A204.1 (cell line): ENCODE measurements around the gene LUZP2.

Source experiments
- FAIRE-seq: peaks from 2 replicates; lab custom pipeline; 2012; peaks lifted over from hg19 to GRCh38; lab: Jason Lieb, UNC

Gene LUZP2

DNA sequence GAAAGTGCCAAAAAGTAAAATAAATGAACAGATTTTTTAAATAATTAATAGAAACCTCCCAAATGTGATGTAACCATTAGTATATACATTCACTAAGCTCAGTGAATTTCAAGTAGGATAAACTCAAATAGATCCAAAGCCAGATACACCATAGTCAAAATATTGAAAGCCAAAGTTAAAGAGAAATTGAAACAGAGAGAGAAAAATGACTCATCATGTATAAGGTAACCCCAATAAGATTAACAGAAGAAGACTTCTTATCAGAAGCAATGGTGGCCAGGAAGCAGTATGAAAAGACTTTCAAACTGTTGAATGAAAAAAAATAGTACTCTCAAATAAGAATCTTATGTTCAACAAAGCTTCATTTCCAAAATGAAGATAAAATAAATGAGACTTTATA, 70.5 kb downstream of the LUZP2 start:
- no peak for FAIRE-seq

DNA sequence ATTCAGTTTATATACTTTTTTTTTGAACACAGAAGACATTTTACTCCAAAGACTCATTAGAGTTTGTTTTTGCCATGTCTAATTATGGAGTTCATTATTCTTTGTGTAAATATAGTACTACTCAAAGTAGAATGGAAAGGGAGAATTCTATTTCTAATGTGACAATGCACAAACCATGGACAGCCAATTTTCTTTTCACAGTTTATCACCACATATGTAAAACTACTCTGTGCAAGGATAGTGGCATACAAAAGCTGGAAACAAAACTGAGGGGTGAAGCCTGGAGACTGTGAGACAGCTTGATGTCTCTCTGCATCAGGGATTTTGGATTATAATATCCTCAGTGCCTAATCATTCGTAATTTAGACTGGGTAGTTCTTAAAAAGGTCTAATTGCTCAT, 75.5 kb downstream of the LUZP2 start:
- FAIRE-seq: no peak

DNA sequence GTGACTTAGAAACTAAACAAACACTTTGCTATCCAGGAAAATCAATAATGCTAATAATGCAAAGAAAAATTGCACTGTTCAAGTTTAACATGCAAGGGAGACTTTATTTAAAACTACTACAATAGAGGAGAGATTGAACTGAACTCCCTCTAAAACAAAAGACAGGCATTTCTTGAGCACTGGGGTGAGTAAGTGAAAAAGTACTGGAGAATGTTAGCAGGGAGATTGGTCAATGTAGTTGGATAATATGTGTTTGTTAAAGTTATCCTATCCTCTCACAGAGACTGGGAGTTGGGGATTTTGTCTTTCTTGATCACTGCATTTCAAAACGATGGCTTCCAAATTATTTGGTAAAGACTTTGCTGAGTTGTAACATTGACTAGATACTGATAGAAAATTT, 77.6 kb downstream of the LUZP2 start:
- FAIRE-seq: no peak

DNA sequence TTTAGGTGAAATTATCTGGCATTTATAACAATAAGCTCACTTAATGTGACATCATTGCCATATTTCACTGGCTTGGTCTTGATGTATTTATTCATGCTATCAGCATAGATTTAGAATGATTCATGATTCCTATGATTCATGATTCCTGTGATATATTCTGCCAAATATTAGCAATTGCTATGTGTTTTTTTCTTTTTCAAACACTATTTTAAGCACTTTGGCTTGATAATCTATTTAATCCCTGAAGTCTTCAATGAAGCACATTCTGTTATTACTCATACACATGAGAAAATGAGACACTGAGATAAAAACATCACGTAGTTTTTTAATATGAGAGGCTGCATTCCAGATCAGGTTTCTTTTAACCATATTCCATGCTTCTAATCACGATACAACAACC, 78.5 kb downstream of the LUZP2 start:
- no peak for FAIRE-seq

DNA sequence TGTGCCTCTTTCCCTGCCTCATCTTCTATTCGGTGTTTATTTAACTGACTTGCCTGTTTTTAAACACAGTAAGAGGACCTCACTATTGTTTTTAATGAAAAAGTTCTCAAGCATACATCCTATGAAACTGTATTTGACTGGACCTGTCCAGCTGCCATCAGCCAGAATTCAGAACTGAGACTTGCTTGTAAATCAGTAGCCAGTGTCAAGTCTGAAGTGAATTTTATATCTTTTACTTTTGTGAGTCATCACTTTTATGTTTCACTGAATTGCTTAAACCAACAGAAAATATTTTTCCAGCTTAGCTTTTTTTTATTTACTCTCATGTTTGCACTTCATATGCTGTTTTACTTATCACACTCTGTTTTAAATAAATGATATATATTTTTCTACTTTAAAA, 88.3 kb downstream of the LUZP2 start:
- FAIRE-seq: no peak

GRCh38 chr11:24587635-24588034, 90.8 kb downstream of the LUZP2 start:
- no peak for FAIRE-seq

DNA sequence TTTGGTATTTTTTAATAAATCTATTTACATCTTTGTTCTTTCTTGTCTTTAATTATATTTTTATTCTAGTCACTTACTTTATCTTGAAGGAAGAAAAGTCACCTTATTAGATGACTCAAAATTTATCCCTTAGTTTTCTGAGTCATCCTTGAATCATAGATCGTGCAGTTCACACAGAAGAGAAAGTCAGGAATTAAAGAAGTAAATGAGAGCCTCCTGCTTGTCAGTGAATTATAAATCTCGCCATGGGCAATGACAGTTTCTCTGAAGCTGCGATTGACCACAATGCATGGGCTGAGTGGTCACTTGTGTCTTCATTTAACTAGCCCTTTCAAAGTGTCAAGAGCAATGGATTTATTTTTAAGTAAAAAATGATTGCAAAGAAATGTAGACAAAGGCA, 91.2 kb downstream of the LUZP2 start:
- FAIRE-seq: no peak

- no peak for FAIRE-seq
These were observed 92.2 kb downstream of the LUZP2 start for GRCh38 chr11:24589064-24589463.

DNA sequence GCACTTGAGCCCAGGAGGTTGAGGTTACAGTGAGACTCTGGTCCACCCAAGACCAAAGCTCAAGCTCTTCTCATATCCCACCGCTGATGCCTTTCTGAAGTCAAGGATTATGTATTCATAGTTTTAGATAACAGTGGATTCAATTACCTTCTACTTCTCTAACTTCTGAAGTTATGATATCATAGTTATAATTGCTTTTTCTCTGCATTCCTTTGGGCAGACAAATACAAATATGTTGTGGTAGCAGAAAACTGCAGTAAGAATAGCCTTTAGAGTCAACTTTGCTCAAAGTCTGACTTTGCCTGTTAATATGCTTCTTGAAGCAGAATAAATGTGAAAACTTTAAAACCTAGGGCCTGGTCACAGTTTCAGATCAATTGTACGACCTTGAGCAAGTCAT, 94.4 kb downstream of the LUZP2 start:
- FAIRE-seq: no peak

- no peak for FAIRE-seq
These were observed 95.5 kb downstream of the LUZP2 start for GRCh38 chr11:24592360-24592759.

DNA sequence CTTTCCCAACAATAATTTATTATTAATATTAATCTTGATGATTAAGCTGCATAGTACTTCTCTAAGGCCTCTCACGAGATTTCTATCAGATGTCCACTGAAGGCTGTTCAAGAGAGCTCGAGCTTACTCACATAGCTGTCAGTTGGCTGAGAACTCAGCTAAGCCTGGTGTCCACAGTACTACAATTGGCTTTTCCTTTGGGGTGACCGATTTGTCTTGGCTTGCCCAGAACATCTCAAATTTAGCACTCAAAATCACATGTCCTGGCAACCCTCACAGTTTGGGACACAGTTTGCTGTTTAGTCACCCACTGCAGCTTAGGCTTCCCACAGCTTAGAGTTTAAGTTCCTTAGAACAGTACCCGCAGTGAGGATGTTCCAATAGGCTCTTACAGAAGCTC, 96.5 kb downstream of the LUZP2 start:
- no peak for FAIRE-seq

GRCh38 chr11:24594401-24594800, 97.5 kb downstream of the LUZP2 start:
- no peak for FAIRE-seq

GRCh38 chr11:24598641-24599040, 101.8 kb downstream of the LUZP2 start:
- FAIRE-seq: no peak

DNA sequence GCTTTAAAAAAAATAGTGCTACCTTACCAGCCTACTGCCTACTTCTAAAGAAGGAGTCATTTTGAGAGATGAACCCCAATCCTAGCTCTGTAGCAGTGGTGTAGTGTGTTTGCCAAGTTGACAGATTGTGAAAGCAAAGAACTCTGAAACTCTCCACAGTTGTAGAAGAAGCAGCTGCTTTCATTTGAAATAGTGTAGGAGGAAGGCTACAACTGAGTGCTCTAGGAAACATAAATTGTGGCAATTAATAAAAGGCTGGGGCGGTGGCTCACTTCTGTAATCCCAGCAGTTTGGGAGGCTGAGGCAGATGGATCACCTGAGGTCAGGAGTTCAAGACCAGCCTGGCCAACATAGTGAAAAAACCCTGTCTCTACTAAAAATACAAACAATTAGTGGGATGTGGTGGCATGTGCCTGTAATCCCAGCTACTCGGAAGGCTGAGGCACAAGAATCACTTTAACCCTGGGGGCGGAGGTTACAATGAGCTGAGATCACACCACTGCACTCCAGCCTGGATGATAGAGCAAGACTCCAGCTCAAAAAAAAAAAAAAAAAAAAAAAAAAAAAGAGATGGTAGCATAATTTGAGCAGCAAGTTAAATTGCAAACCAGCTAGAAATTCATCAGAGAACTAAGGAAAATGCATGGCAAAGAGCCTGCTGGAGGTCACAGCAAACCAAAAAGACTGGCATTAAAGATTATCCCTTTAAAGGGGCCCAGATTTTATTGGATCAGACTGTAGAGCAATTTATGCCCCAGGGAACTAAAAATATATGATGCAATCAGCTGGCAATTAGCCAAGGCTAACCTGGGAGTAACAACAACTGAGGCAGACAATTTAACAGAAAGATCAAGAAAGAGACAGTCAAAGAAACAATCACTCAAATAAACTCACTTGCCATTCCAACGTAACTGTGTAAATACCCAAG, 112.6 kb downstream of the LUZP2 start:
- no peak for FAIRE-seq

DNA sequence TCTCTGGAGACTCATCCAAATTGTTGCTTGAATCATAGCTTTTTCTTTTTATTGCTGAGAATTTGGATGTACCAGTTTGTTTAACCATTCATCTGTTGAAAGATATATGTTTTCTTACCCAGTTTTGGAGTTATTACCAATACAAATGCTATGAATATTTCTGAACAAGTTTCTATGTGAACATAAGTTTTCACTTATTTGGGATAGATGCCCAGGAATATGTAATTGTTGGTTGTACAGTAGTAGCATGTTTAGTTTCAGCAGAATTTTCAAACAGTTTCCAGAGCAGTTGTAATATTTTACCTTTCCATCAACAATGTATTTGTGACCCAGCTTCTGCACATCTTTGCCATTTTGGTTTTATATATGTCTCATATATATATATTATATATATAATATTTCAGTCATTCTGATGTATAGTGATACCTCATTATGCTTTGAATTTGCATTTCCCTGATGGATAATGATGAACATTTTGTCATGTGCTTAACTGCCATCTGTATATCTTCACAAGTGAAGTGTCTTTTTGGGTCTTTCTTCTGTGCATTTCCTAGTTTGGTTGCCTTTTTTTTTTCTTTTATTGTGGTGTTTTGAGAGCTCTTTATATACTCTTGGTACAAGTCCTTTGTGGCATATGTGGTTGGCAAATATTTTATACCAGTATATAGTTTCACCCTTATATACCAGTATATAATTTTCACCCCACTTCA, 118.8 kb downstream of the LUZP2 start:
- no peak for FAIRE-seq

DNA sequence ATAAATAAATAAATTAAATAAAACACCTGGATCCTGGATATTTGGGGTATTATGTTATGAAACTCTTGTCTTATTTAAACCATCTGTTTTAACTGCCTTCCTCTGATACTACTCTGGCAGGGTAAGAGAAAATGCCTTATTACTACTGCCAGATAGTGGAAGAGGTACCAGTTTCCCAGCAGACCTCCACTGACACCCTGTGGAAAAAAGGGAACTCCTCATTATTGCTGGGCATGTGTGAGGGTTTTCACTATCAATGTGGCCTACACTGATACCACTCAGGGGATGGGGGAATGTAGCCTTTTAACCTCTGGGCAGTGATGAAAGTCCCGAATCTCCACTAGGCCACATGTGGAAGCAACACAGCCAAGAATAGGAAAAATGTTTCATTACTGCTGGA, 121.0 kb downstream of the LUZP2 start:
- FAIRE-seq: no peak

DNA sequence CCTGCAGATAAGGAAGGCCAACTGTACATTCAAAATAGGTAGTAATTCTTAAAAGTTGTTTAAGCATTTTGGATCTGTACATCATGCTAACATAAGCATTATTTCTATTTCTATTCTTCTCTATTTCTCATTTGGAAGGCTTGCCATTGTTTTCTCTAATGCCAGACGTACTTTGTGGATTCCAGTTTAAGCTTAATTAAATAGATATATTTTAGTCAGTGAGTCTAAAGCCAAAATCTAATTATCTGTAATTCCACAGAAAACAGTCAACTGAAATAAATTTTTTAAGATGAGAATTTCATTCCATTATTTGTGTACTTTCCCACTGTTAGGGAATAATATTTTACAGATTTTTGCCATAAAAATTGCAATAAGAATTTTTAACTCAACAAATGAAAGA, 123.0 kb downstream of the LUZP2 start:
- no peak for FAIRE-seq

- FAIRE-seq: no peak
These were observed 125.4 kb downstream of the LUZP2 start for GRCh38 chr11:24622262-24622661.

- FAIRE-seq: no peak
These were observed 126.3 kb downstream of the LUZP2 start for GRCh38 chr11:24623121-24623520.

DNA sequence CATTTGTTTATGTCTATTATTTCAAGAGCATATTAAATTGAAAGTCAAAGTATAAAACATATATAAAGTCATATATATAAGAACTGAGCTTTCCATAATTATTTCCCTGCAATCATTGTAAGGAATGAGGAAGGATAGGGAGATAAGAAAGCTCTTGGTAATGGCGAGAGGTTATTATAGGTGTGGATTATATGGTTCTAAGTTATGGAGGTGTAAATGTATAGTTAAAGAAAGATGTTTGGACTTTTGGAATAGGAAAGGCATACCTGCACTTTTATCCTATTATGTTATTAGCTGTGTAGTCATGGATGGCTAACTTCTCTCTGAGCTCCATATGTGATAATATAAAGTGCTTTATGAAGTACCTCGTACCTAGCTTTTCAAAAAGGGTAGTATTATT, 127.6 kb downstream of the LUZP2 start:
- no peak for FAIRE-seq

DNA sequence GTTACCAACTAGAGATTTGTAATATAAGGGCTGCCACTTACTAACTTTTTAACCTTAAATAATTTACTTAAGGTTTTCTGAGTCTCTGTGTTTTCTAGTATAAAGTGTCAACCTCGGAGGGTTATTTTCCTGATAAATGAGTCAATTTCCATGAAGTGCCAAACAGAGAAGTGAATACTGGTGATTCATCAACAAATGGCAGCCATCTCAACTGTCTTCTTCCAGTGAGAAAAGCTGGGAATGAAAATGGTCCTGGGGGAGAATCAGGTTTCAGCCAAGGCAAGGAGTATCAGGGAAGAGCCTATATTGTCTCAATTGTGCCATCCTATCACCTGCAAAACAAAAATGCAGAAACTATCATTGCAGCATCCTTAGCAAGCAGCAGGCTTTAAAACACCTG, 129.1 kb downstream of the LUZP2 start:
- no peak for FAIRE-seq

- no peak for FAIRE-seq
These were observed 131.4 kb downstream of the LUZP2 start for GRCh38 chr11:24628224-24628776.

GRCh38 chr11:24634606-24635160, 137.8 kb downstream of the LUZP2 start:
- FAIRE-seq: no peak
